GM10248 (cell line): ENCODE data around the gene FSHR.

Source experiments
- CTCF ChIA-PET: fragments of 300-600 bp; sonication (Branson Sonifier 250); formaldehyde crosslinking; extraction: SDS; loops from one replicate; lab custom pipeline; 2021; ENCODE audit warnings: antibody characterized with exemption; lab: Yijun Ruan, JAX
- POLR2A ChIA-PET: fragments of 350-650 bp; sonication (Branson Sonifier 250); formaldehyde crosslinking; extraction: SDS; loops from one replicate; lab custom pipeline; 2020; ENCODE audit warnings: antibody characterized with exemption; lab: Yijun Ruan, JAX
- DNase-seq: peaks from one replicate; pipeline ENCODE4 v3.0.0; 2012; ENCODE audit errors: extremely low spot score
- TF ChIP-seq, protein P1 (sequence below): IDR thresholded peaks from 2 replicates; pipeline ENCODE4 v1.5.1; 2012; ENCODE audit warnings: mild to moderate bottlenecking, low read depth; ENCODE audit errors: extremely low read depth, missing control alignments, control extremely low read depth

The FSHR gene

DNA sequence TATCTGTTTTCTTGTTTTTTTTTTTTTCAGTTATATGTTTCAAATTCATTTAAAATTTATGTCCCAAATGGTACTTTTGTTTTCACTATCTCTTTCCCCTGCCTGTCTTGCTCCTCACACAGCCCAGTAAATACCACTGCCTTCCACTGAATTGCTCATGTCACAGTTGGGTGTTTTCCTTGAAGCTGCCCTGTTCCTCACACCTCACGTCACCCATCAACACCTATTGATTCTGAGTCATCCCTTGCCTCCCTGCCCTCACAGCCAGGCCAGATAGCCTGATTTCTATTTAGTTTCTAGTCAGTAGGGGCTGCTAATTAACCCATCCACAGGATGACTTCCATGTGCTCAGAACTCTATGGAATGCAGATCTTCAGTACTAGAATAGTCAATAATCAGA is 25.3 kb downstream of the FSHR start:
- peak; percentile 7 for DNase-seq
- POLR2A ChIA-PET, result no interaction called here
- CTCF ChIA-PET, result interaction anchor here (1.0 kb wide), 1 partner anchor 13 kb away, joined by 3 read pairs; no protein-coding TSS in a partner anchor
- TF ChIP-seq, protein P1, sequence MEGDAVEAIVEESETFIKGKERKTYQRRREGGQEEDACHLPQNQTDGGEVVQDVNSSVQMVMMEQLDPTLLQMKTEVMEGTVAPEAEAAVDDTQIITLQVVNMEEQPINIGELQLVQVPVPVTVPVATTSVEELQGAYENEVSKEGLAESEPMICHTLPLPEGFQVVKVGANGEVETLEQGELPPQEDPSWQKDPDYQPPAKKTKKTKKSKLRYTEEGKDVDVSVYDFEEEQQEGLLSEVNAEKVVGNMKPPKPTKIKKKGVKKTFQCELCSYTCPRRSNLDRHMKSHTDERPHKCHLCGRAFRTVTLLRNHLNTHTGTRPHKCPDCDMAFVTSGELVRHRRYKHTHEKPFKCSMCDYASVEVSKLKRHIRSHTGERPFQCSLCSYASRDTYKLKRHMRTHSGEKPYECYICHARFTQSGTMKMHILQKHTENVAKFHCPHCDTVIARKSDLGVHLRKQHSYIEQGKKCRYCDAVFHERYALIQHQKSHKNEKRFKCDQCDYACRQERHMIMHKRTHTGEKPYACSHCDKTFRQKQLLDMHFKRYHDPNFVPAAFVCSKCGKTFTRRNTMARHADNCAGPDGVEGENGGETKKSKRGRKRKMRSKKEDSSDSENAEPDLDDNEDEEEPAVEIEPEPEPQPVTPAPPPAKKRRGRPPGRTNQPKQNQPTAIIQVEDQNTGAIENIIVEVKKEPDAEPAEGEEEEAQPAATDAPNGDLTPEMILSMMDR, result no peak

GRCh38 chr2:49123600-49123999 is 30.7 kb downstream of the FSHR start:
- TF ChIP-seq, protein P1, result no peak
- no peak for DNase-seq
- CTCF ChIA-PET, result interaction anchor here (1.1 kb wide), 1 partner anchor 17 kb away, joined by 3 read pairs; no protein-coding TSS in a partner anchor
- POLR2A ChIA-PET, result no interaction called here

DNA sequence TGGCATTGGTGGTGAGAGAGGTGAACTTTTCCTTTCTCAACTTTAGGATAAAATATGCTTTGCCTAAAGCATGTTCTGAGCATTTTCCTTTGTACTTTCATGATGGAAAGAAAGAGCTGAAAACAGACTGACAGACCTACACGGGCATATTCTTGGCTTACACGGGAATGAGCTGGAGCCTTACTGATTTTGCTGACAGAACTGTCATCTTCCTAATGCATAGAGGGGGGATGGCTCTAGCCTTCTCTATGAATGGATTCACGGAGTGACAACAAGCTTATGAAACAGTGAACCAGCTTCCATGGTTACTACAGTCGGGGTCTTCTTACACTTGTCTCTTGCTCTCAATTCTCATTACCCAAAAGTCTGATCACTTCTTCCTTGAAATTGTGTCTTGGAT is 32.2 kb downstream of the FSHR start:
- ChIA-PET POLR2A (no interaction called here), CTCF (interaction anchor here (1.0 kb wide), 1 partner anchor 23 kb away, joined by 3 read pairs; no protein-coding TSS in a partner anchor)
- DNase-seq, result no peak
- TF ChIP-seq, protein P1, result no peak

GRCh38 chr2:49113046-49113445 is 41.3 kb downstream of the FSHR start:
- ChIA-PET CTCF (no interaction called here), POLR2A (no interaction called here)
- no peak for DNase-seq
- TF ChIP-seq, protein P1, result no peak

- no peak for DNase-seq
- TF ChIP-seq, protein P1, result no peak
- POLR2A ChIA-PET, result no interaction called here
- CTCF ChIA-PET, result no interaction called here
Measured at GRCh38 chr2:49111456-49111855, 42.9 kb downstream of the FSHR start.

- no peak for DNase-seq
- POLR2A ChIA-PET, result no interaction called here
- TF ChIP-seq, protein P1, result no peak
- CTCF ChIA-PET, result no interaction called here
Measured at GRCh38 chr2:49111006-49111405, 43.3 kb downstream of the FSHR start.
